HG03095 (cell line): ENCODE data around the gene ST3GAL4.
"Not testable (repeated sequence)": the region's sequence is repeated elsewhere in the genome, so short reads cannot be mapped to it uniquely, and the experiment has no call there.

ENCODE experiments used
- ATAC-seq: cut with Tn5 transposase; IDR thresholded peaks from one replicate; pipeline ENCODE4 v1.9.1; 2021; ENCODE audit warnings: moderate library complexity; ENCODE audit not compliant: unreplicated experiment

ST3GAL4 gene

GRCh38 chr11:126384449-126385070 lies 29.1 kb downstream of the ST3GAL4 start:
- ATAC-seq = no peak

- no peak for ATAC-seq
Observed at GRCh38 chr11:126385991-126386728, 30.7 kb downstream of the ST3GAL4 start.

GRCh38 chr11:126386729-126387071 lies 31.2 kb downstream of the ST3GAL4 start:
- not testable (repeated sequence) for ATAC-seq

- no peak for ATAC-seq
Observed at GRCh38 chr11:126387857-126388256, 32.4 kb downstream of the ST3GAL4 start.

GRCh38 chr11:126390272-126390867 lies 34.9 kb downstream of the ST3GAL4 start:
- no peak for ATAC-seq

GRCh38 chr11:126391286-126391954 lies 35.9 kb downstream of the ST3GAL4 start:
- ATAC-seq = no peak

- ATAC-seq = peak; percentile 65
Observed at GRCh38 chr11:126391970-126392632, 36.6 kb downstream of the ST3GAL4 start.

GRCh38 chr11:126392633-126393013 lies 37.1 kb downstream of the ST3GAL4 start:
- ATAC-seq = no peak

GRCh38 chr11:126393143-126393542 lies 37.7 kb downstream of the ST3GAL4 start:
- ATAC-seq = no peak

GRCh38 chr11:126394036-126394435 lies 38.5 kb downstream of the ST3GAL4 start:
- ATAC-seq = no peak

- ATAC-seq = not testable (repeated sequence)
Observed at GRCh38 chr11:126394634-126395072, 39.2 kb downstream of the ST3GAL4 start.

GRCh38 chr11:126395784-126396183 lies 40.3 kb downstream of the ST3GAL4 start:
- ATAC-seq = not testable (repeated sequence)

GRCh38 chr11:126396266-126396665 lies 40.8 kb downstream of the ST3GAL4 start:
- ATAC-seq = not testable (repeated sequence)

- no peak for ATAC-seq
Observed at GRCh38 chr11:126396965-126397364, 41.5 kb downstream of the ST3GAL4 start.

GRCh38 chr11:126398296-126398695 lies 42.8 kb downstream of the ST3GAL4 start:
- ATAC-seq = no peak

- ATAC-seq = no peak
Observed at GRCh38 chr11:126398721-126399120, 43.2 kb downstream of the ST3GAL4 start.

- no peak for ATAC-seq
Observed at GRCh38 chr11:126400019-126400418, 44.5 kb downstream of the ST3GAL4 start.

GRCh38 chr11:126400479-126400878 lies 45.0 kb downstream of the ST3GAL4 start:
- no peak for ATAC-seq

- no peak for ATAC-seq
Observed at GRCh38 chr11:126403022-126403581, 47.6 kb downstream of the ST3GAL4 start.

GRCh38 chr11:126403658-126404057 lies 48.2 kb downstream of the ST3GAL4 start:
- ATAC-seq = peak; percentile 91

- no peak for ATAC-seq
Observed at GRCh38 chr11:126404367-126404766, 48.9 kb downstream of the ST3GAL4 start.
